Peyer's patch (tissue), 4 donors: ENCODE measurements around the gene TPSD1.
"Not testable (repeated sequence)": the region's sequence is repeated elsewhere in the genome, so short reads cannot be mapped to it uniquely, and the experiment has no call there.

Source experiments
- CTCF ChIP-seq, 6 experiments: fragments of 450-650 bp in 4 of 6; fragments of 200-600 bp in 2 of 6; sonication (generic) in 1 of 6; IDR thresholded peaks; one replicate each; pipeline ENCODE4 v1.5.1; 2017 to 2019; ENCODE audit warnings: antibody characterized with exemption in 6 of 6, mild to moderate bottlenecking in 3 of 6, moderate library complexity in 1 of 6
- POLR2A ChIP-seq, 2 donors: fragments of 450-650 bp; IDR thresholded peaks; one replicate each; pipeline ENCODE4 v1.5.1; 2017; ENCODE audit warnings: antibody characterized with exemption in 2 of 2, mild to moderate bottlenecking in 2 of 2, moderate library complexity in 2 of 2

- not testable (repeated sequence) for TF ChIP-seq CTCF, POLR2A (IDR thresholded peaks at IDR 0.05)
Measured at GRCh38 chr16:1256296-1256873, 516 bp downstream of the TPSD1 start.
